Measurements from ENCODE around the gene ZGLP1. TPM values are rescaled to one million over a fixed set of nuclear protein-coding genes. Genes with fewer than 3 reads are reported as not detected.
A peak's percentile ranks its signal among the peaks of the same experiment; 100 is the strongest.

Gene ZGLP1
- total RNA-seq, 1 experiment from 2014 or later = 5.0 TPM

DNA sequence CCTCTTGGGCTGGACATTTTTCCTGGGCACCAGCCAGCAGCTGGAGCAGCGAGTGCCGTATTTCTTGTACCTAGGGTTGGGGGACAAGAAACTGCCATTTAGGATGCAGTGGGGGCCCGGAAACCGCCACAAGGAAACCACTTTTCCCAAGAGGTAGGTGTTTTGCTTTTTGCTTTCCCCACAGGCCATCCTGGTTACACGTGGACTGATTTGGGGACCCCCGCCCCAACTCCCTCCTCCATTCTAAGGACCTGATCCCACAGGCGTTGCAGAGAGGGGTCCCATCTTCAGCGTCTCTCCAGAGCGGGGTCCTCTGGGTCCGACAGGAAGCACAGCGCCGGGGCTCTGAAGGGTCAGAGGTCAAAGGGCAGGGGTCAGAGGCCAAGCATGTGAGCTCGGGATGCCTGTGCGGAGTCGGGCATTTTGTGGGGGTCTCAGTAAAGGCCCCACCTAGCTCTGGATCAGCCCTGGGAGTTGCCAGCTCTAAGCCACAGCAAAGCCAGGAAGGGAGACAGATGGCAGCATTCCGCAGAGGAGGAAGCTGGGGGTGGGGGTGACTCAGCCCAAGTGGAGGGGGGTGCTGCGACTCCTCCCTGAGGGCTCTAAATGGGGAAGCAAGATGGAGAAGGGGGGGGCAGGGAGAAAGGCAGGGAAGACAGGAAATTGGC lies 4.3 kb downstream of the ZGLP1 start:
- BruUV-seq (replicated peaks) = no TSS peak
- H3K4me2 ChIP-seq (ENCODE audit: low read length) = no peak overlapping the region
- H4K20me1 ChIP-seq (ENCODE audit: insufficient read depth) = no peaks in the 10 kb centered on the region
- RAD21 ChIA-PET (ENCODE audit: low non-redundant PET in 1 of 2, low total read pairs in 2 of 2, uncharacterized antibody in 2 of 2, unreplicated experiment in 2 of 2) = no interaction called here
- H3K79me2 ChIP-seq (ENCODE audit: insufficient read depth, low read length) = no peaks in the 10 kb centered on the region
- no peak overlapping the region for H3K4me3 ChIP-seq (replicated peaks in 1 of 2; ENCODE audit: low read depth in 1 of 2, low read length in 2 of 2)
- H3K27me3 ChIP-seq (ENCODE audit: insufficient read depth, low read length) = no peaks in the 10 kb centered on the region
- H3K9me3 ChIP-seq (ENCODE audit: control insufficient read depth in 1 of 2, insufficient read depth in 1 of 2, low read depth in 1 of 2, low read length in 2 of 2) = no peaks in the 10 kb centered on the region
- H3K4me1 ChIP-seq (ENCODE audit: control insufficient read depth in 1 of 2, insufficient read depth in 2 of 2, low read length in 2 of 2) = peaks cover 0 to 6% of the 10 kb centered on the region in 2 experiments; a peak in 2 of 4 replicates
- TF ChIP-seq RAD21 (IDR thresholded peaks at IDR 0.05; ENCODE audit: low read depth) (no peak), SRF (IDR thresholded peaks at IDR 0.05; ENCODE audit: low read depth) (no peak), MAX (IDR thresholded peaks at IDR 0.05) (no peak), EGR1 (IDR thresholded peaks at IDR 0.05; ENCODE audit: low read depth) (no peak), EZH2phosphoT487 (IDR thresholded peaks at IDR 0.05; ENCODE audit: borderline replicate concordance) (no peak)
- POLR2A ChIA-PET = no interaction called here
- H3K9ac ChIP-seq (ENCODE audit: low read length) = no peak overlapping the region
- H3K9me2 ChIP-seq (ENCODE audit: insufficient read depth) = no peaks in the 10 kb centered on the region
- no peak overlapping the region for H2AFZ ChIP-seq (ENCODE audit: low read depth, low read length, poor library complexity, severe bottlenecking)
- intact Hi-C loops (cut with micrococcal nuclease) = no loop called here
- no peak overlapping the region for H3K27ac ChIP-seq (ENCODE audit: low read depth, low read length)
- CTCF ChIA-PET = no interaction called here
- no peaks in the 10 kb centered on the region for H3K36me3 ChIP-seq (ENCODE audit: control insufficient read depth in 1 of 2, insufficient read depth in 2 of 2, low read length in 2 of 2)
- no peak for DNase-seq (ENCODE audit: low read depth, low spot score)
- no peak for ATAC-seq

DNA sequence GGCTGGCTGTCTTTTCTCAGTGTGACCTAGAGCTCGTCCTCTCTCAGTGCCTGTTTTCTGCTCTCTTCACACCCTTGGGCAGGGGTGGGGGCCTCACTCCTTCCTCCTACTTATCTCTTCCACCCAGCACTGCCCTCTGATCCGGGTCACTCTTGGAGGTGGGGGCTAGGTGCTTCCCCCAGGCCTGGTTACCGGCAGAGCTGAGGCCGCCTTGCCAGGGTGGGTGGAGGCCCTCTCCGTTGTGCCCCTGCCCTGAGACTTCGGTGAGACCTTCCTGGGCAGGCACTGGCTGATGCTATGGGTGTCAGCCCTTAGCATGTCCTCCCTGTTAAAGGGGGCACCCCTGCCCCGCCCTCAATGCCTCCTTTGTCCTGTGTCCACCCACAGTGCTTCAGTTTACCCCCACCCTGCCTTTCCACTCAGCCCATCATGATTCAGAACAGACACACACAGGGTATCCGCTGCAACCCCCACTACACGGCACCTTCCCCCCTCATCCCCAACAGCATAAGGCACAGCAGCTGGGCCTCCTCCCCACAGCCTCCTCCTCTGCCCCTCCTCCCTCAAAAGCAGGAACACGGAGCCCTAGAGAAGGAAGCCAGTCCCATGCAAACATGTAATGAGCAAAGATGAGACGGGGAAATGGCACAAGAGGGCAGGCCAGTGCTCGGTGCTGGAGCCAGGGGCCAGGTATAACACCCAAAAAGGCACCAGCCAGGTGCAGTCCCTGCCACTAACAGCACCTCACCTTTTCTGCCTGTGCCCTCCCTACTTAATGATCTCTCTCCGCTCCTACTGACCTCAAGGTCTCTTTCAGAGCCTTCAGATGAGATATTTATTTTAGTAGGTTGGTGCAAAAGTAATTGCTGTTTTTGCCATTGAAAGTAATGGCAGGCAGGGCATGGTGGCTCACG lies 9.8 kb downstream of the ZGLP1 start:
- no peak overlapping the region for H3K9ac ChIP-seq (ENCODE audit: low read length)
- CTCF ChIA-PET = no interaction called here
- H3K4me3 ChIP-seq (replicated peaks in 1 of 2; ENCODE audit: low read depth in 1 of 2, low read length in 2 of 2) = no peak overlapping the region
- H3K4me2 ChIP-seq (ENCODE audit: low read length) = no peak overlapping the region
- no peaks in the 10 kb centered on the region for H3K79me2 ChIP-seq (ENCODE audit: insufficient read depth, low read length)
- no peak overlapping the region for H3K27ac ChIP-seq (ENCODE audit: low read depth, low read length)
- DNase-seq (ENCODE audit: low read depth, low spot score) (no peak), ATAC-seq (0 out of 2 replicates have a peak, but pooled peaks have one; percentile 21)
- H3K4me1 ChIP-seq (ENCODE audit: control insufficient read depth in 1 of 2, insufficient read depth in 2 of 2, low read length in 2 of 2) = peaks cover 0 to 6% of the 10 kb centered on the region in 2 experiments; a peak in 2 of 4 replicates
- no peaks in the 10 kb centered on the region for H4K20me1 ChIP-seq (ENCODE audit: insufficient read depth)
- RAD21 ChIA-PET (ENCODE audit: low non-redundant PET in 1 of 2, low total read pairs in 2 of 2, uncharacterized antibody in 2 of 2, unreplicated experiment in 2 of 2) = no interaction called here
- no peaks in the 10 kb centered on the region for H3K9me2 ChIP-seq (ENCODE audit: insufficient read depth)
- no peaks in the 10 kb centered on the region for H3K9me3 ChIP-seq (ENCODE audit: control insufficient read depth in 1 of 2, insufficient read depth in 1 of 2, low read depth in 1 of 2, low read length in 2 of 2)
- intact Hi-C loops (cut with micrococcal nuclease) = no loop called here
- no TSS peak for BruUV-seq (replicated peaks)
- H3K27me3 ChIP-seq (ENCODE audit: insufficient read depth, low read length) = no peaks in the 10 kb centered on the region
- H2AFZ ChIP-seq (ENCODE audit: low read depth, low read length, poor library complexity, severe bottlenecking) = no peak overlapping the region
- POLR2A ChIA-PET = interaction anchor here (1.5 kb wide), 1 partner anchor 10 kb away, joined by 5 read pairs; the partner anchor contains the start of gene ICAM5
- no peaks in the 10 kb centered on the region; a peak in 1 of 4 replicates for H3K36me3 ChIP-seq (ENCODE audit: control insufficient read depth in 1 of 2, insufficient read depth in 2 of 2, low read length in 2 of 2)
- no peak for TF ChIP-seq SIN3A (IDR thresholded peaks at IDR 0.05; ENCODE audit: low read depth)
- no peak for TF ChIP-seq ZFX (IDR thresholded peaks at IDR 0.05)
- TF ChIP-seq, protein P1, sequence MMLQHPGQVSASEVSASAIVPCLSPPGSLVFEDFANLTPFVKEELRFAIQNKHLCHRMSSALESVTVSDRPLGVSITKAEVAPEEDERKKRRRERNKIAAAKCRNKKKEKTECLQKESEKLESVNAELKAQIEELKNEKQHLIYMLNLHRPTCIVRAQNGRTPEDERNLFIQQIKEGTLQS (IDR thresholded peaks at IDR 0.05) = no peak
- no peak for TF ChIP-seq ELF1 (IDR thresholded peaks at IDR 0.05; ENCODE audit: borderline replicate concordance, low read depth)
- no peak for TF ChIP-seq TCF7L2 (IDR thresholded peaks at IDR 0.05; ENCODE audit: borderline replicate concordance, extremely low read depth, insufficient read depth, insufficient read length)
- TF ChIP-seq MAX (IDR thresholded peaks at IDR 0.05) = no peak
- no peak for TF ChIP-seq EZH2 (IDR thresholded peaks at IDR 0.05)
- TF ChIP-seq, protein P2, sequence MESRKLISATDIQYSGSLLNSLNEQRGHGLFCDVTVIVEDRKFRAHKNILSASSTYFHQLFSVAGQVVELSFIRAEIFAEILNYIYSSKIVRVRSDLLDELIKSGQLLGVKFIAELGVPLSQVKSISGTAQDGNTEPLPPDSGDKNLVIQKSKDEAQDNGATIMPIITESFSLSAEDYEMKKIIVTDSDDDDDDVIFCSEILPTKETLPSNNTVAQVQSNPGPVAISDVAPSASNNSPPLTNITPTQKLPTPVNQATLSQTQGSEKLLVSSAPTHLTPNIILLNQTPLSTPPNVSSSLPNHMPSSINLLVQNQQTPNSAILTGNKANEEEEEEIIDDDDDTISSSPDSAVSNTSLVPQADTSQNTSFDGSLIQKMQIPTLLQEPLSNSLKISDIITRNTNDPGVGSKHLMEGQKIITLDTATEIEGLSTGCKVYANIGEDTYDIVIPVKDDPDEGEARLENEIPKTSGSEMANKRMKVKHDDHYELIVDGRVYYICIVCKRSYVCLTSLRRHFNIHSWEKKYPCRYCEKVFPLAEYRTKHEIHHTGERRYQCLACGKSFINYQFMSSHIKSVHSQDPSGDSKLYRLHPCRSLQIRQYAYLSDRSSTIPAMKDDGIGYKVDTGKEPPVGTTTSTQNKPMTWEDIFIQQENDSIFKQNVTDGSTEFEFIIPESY (IDR thresholded peaks at IDR 0.05; ENCODE audit: extremely low read depth, insufficient replicate concordance, low read length) = no peak
- TF ChIP-seq, protein P3, sequence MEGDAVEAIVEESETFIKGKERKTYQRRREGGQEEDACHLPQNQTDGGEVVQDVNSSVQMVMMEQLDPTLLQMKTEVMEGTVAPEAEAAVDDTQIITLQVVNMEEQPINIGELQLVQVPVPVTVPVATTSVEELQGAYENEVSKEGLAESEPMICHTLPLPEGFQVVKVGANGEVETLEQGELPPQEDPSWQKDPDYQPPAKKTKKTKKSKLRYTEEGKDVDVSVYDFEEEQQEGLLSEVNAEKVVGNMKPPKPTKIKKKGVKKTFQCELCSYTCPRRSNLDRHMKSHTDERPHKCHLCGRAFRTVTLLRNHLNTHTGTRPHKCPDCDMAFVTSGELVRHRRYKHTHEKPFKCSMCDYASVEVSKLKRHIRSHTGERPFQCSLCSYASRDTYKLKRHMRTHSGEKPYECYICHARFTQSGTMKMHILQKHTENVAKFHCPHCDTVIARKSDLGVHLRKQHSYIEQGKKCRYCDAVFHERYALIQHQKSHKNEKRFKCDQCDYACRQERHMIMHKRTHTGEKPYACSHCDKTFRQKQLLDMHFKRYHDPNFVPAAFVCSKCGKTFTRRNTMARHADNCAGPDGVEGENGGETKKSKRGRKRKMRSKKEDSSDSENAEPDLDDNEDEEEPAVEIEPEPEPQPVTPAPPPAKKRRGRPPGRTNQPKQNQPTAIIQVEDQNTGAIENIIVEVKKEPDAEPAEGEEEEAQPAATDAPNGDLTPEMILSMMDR (IDR thresholded peaks at IDR 0.05 in 2 of 3, conservative IDR thresholded peaks at IDR 0.05 in 1 of 3; ENCODE audit: borderline replicate concordance in 1 of 3, insufficient read depth in 1 of 3, low read depth in 2 of 3, low read length in 2 of 3) = no peak

Data from HCT116 (cell line).